GM19240 (cell line): ENCODE results near the gene ABCA3.

Experiments
- DNase-seq: peaks from one replicate; pipeline ENCODE4 v3.0.0; 2011; ENCODE audit warnings: low spot score; ENCODE audit not compliant: insufficient read length

The ABCA3 gene

DNA sequence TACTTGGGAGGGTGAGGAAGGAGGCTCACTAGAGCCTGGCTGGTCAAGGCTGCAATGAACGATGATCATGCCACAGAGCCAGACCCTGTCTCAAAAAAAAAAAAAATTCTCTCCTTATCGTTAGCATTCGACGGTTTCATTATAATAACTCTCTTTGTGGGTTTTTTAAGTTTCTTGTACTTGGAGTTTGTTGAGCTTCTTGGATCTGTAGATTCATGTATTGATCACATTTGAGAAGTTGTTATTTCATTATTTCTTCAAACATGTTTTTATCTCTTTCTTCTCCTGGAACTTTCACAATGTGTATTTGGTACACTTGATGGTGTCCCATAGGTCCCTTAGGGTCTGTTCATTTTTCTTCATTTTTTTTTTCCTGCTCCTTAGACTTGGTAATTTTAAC is 16.8 kb upstream of the ABCA3 start:
- no peak for DNase-seq

DNA sequence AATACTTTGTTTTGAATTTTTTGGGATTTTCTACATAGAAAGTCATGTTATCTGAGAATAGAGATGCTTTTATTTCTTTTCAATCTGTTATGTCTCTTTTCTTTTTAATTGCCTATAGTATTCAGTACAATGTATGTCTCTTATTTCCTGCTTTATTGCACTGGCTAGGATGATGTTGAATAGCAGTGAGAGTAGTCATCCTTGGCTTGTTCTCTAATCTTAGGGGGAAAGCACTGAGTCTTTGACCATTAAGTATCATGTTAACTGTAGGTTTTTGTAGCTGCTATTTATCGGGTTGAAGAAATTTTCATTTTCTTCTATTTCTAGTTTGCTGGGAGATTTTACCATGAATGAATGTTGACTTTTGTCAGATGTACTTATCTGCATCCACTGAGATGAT is 10.0 kb upstream of the ABCA3 start:
- DNase-seq, result no peak

DNA sequence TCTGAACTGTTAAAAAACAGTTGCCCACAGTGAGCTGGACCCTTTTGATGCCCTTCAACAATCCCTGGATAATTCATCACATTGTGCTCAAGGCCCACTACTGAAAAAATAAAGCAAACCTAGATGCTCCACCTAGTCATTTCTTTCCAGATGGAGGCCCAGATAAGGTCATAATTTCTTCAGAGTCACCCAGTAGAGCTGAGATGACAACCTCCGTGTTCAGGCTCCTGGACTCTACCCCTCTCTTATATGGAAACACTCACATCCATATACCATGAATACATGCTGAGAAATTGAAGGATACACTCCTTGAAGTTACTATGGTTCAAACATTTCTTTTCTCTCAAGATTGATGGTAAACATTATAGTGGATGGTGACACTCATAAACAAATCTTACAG is 2.7 kb upstream of the ABCA3 start:
- DNase-seq, result no peak

DNA sequence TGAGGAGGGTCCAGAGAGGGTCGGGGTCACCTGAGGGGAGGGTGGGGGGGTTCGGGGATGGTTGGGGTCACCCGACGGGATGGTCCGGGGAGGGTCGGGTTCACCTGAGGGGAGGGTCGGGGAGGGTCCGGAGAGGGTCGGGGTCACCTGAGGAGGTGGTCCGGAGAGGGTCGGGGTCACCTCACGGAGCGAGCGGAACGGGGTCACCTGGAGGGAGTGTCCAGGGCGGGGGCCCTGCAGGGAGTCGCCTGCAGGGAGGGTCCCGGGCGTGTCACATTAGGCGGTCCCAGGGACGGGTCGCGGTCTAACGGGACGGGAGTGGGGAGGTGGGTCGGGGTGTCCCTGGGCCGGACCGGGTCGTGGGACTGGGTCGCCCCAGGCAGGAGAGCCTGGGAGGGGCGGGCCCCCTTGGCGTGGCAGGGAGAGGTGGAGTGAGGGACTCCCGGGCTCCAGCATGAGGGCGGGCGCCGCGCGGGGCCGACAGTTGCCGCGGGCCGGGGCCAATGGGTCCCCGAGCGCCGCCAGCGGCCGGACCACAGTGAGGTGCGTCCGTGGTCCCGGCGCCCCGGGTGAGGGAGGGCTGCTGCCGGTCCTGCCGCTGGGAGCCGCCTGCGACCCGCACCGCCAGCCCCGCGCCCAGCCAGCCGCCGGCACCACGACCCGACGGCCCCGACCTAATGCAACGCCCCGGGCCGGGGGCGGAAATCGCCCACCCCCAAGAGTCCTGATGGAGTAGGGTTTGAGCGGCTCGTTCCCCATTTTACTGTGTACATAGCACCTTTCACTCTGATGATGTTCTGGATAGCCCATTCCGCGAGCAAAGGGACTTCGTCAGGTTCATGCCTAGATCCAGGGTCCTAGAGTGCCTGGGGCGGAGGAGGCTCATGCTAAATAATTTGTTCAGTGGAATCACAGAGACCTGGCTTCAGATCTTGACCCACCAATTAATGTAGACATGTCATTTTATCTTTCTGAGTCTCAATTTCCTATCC is 1.2 kb upstream of the ABCA3 start:
- no peak for DNase-seq

DNA sequence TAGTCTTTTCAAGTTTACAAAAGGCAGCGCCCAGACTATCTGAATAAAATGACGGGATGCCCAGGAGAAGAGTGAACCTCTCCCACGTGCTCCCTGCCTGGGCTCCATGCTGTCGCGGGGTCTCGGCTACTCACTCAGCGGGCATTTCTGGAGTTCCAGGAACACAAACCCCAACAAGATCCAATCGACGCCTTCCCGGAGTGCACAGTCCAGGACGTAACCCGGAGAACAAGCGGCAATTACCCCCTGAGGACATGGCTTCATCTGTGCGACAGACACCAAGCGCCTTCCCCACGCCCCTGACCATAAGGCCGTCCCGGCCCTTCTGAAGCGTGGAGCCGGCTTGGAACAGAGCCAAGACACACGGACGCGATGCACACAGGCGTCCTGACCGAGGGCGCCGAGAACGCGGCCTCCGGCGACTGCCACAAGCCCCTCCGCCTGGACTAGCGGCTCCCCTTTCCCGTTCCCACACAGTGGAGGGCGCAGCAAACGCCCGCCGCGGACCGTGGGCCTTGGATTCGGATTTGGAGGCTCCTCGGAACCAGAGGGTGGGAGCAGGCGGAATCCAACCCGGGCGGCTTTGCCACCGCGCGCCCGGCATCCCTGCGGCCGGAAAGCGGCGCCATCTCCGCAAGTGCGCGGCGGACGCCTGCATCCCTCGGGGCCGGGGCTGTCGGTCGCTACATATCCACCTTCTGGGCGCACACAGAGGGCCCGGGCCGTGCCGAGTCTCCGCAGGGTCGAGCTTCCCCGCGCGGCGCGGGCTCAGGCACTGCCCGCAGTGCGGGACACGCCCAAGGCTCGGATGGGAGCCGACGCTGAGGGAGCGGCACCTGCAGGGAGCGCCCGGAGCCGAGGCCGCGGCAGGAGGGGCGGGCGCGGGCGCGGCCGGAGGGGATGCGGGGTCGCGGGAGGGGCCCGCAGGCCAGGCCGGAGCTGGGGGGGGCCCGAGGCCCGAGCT is 725 bp downstream of the ABCA3 start:
- peak; percentile 17 for DNase-seq

DNA sequence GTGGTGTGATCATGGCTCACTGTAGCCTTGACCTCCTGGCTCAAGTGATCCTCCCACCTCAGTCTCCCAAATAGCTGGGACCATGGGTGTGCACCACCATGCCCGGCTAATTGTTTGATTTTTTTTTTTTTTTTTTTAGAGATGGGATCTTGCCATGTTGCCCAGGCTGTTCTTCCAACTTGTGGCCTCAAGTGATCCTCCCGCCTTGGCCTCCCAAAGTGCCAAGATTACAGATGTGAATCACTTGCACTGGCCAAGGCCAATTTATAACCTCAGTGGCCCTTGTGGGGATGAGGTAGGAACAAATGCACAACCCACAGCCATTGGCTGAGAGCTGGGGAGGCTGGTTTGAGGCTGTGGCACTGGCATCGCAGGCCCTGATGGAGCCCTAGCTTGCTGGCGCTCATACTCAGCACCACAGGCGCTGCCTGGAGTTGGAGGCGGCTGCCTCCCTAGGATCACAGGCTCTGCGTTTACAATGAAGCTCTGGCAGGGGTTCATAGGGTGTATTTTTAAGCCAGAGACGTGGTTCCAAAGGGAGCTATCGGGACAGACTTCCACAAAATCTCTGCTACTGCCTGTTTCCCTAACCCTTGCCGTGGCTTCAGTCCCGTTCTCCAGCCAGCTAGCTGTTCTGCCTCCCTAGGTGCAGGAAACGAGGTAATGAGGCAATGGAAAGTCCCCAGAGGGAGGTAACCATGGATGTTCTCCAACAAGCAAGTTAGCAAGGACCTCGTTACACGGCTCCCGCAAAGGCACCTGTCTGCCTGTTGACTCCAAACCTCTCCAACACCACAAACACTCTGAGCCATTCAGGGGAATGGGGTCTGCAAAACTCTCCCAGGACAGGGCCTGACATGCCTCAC is 2.9 kb downstream of the ABCA3 start:
- DNase-seq, result no peak

- no peak for DNase-seq
Measured at GRCh38 chr16:2335286-2335895, 5.1 kb downstream of the ABCA3 start.

DNA sequence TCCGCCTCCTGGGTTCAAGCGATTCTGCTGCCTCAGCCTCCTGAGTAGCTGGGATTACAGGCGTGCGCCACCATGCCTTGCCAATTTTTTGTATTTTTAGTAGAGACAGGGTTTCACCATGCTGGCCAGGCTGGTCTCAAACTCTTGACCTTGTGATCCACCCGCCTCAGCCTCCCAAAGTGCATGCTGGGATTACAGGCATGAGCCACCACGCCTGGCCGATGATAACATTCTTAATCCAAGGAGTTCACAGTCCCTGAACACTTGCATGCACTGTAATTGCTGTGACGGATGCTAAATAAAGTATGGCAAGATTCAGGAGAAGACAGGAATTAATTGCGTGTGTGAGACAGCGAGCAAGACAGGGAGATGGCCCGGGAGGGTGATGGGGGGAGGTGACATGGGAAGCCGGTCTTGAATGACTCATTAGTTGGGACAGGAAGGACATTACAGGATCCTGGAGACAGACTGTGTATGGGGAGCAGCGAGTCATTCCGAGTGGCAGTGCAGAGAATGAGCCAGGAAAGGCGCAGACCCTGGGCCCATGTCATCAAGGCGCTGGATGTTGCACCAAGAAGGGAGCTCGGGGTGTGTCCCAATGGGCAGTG is 6.7 kb downstream of the ABCA3 start:
- DNase-seq, result no peak

- DNase-seq, result no peak
Measured at GRCh38 chr16:2333231-2333630, 7.3 kb downstream of the ABCA3 start.

GRCh38 chr16:2331931-2332267 is 8.6 kb downstream of the ABCA3 start:
- no peak for DNase-seq

DNA sequence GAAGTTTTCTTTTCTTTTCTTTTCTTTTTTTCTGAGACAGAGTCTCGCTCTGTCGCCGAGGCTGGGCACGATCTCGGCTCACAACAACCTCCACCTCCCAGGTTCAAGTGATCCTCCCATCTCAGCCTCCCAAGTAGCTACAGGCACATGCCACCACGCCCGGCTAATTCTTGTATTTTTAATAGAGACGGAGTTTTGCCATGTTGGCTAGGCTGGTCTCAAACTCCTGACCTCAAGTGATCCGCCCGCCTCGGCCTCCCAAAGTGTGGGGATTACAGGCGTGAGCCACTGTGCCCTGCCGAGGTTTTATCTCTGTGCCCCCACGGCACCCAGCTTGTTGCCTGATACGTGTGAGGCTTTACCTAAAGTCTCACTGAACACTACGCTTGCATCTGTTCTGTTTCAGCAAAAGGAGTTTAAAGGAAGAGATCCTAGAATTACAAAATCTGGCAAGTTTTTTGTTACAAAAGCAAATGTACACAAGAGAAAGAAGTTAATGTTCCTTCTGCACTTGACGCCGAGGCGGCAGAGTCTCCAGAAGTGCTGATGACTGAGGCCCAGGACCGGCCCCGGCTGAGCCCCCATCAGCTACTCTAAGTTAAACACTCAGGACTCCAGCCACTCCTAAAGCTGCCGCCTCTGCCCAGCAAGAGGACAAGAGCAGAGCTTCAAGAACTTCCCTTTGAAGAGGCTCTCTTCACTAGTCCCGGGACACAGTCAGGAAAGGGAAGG is 9.2 kb downstream of the ABCA3 start:
- DNase-seq, result no peak

DNA sequence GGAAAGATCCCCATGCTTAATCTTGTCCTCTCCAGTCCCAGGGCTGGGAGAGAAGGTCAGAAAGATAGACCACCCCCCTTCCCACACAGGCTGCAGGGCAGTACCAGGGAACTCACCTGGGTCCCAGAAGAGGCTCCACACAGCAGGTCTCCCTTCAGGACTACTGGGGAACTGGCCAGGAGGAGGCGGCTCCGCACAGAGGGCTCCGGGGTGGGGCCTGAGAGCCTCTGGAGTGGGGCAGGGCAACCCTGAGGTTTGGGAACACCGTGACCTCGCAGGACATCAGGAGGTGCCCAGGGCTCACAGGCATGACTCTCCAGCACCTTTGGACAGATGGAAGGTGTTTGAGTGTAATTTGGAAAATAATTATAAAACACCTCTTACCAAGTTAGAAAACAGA is 11.0 kb downstream of the ABCA3 start:
- DNase-seq, result no peak

- no peak for DNase-seq
Measured at GRCh38 chr16:2328428-2328827, 12.1 kb downstream of the ABCA3 start.

GRCh38 chr16:2326191-2326590 is 14.3 kb downstream of the ABCA3 start:
- no peak for DNase-seq

DNA sequence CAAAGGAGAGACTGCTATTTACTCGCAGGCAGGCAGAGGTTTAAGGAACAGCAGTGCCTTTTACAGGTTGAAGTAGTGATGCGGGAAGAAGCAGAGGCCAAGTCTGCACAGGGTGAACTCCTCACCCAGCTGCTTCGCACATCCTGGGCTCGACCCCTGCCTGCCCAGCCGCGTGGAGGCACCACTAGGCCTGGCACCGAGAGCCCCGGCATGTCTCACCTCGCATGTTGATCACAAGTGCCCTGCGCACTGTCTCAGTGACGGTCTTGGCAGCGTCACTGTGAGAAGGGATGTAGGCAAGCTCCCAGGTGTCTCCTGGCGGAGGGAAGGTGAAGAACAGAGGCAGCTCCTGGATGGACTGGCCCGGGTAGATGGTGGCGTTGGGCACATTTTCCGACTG is 14.7 kb downstream of the ABCA3 start:
- DNase-seq, result no peak

- no peak for DNase-seq
Measured at GRCh38 chr16:2325181-2325580, 15.3 kb downstream of the ABCA3 start.

DNA sequence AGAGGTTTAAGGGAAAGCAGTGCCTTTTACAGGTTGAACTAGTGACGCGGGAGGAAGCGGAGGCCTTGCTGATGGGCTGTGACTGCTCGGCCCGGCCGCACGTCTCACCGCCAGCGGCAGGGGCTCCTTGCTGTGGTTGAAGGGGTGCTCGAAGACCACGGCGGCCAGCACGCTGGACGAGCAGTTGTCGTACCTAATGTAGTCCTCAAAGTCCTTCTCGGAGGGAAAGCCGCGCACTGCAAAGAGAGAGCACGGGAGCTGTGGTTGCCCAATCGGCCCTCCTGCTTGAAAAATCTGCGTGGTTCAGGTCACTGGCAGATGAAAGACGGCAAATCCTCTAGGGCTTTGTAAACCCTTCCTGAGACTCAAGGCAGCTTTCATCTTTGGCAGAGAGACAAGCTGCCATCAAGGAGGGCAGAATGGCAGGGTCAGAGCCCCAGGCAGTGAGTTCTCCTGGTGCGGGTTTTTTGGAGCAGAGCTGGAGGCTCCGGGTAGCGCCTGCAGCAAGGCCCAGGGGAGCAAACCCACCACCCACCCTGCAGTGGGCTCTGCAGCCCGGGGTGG is 16.1 kb downstream of the ABCA3 start:
- DNase-seq, result no peak

DNA sequence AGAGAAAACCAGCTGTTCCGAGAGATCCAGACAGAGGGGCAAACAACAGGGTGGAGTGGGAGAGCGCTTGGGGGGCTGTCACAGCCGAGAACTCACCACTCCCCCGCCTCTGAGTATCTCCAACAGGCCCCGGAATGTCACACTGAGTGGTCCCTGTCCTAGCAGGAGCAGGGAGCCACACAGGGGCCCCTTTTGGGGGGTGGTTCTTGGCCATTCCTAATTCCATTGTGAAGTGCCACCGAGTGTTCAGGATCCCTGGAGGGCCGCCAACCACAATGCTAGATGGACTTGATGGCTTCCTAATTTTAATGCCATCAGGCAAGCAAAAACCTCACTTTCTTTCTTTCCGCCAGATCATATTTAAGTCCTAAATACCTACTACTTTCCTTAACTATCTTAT is 16.8 kb downstream of the ABCA3 start:
- no peak for DNase-seq

DNA sequence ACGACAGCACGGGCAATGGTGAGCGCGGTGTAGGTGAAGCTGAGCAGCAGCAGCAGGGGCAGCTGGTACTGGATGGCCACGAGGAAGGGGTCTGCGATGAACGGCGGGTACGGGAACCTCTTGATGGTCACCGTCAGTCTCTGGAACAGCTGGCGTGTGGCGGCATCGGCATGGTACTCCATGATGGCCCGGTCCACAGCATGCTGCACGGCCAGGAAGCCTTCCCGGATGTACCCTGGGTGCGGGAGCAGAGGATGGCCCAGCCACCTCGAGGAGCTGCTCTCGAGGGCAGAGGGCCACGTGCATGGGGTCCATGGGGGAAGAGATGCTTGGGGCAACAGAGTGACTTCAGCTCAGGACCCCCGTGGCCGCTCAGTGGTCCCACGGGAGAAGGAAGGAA is 20.9 kb downstream of the ABCA3 start:
- DNase-seq, result no peak
